Activated CD4-positive, alpha-beta T cell treated with anti-CD3 and anti-CD28 coated beads for 1 hour (primary cell): ENCODE results near the gene RPTOR.
"Not testable (repeated sequence)": the region's sequence is repeated elsewhere in the genome, so short reads cannot be mapped to it uniquely, and the experiment has no call there.

Source experiments
- DNase-seq: peaks from one replicate; pipeline ENCODE4 v3.0.0-alpha.2; 2020

Gene RPTOR

GRCh38 chr17:80789356-80789902 is 244.8 kb downstream of the RPTOR start:
- DNase-seq, result no peak

- no peak for DNase-seq
Observed at GRCh38 chr17:80790021-80790765, 245.6 kb downstream of the RPTOR start.

- DNase-seq, result no peak
Observed at GRCh38 chr17:80790981-80791742, 246.5 kb downstream of the RPTOR start.

- peak; percentile 36 for DNase-seq
Observed at GRCh38 chr17:80791758-80792284, 247.2 kb downstream of the RPTOR start.

- no peak for DNase-seq
Observed at GRCh38 chr17:80792373-80792781, 247.7 kb downstream of the RPTOR start.

- no peak for DNase-seq
Observed at GRCh38 chr17:80793421-80793820, 248.8 kb downstream of the RPTOR start.

- DNase-seq, result no peak
Observed at GRCh38 chr17:80793851-80794267, 249.2 kb downstream of the RPTOR start.

GRCh38 chr17:80794281-80795089 is 249.8 kb downstream of the RPTOR start:
- no peak for DNase-seq

- DNase-seq, result no peak
Observed at GRCh38 chr17:80795090-80795580, 250.5 kb downstream of the RPTOR start.

GRCh38 chr17:80795754-80796153 is 251.1 kb downstream of the RPTOR start:
- no peak for DNase-seq

GRCh38 chr17:80796430-80796861 is 251.8 kb downstream of the RPTOR start:
- DNase-seq, result no peak

GRCh38 chr17:80797222-80797621 is 252.6 kb downstream of the RPTOR start:
- not testable (repeated sequence) for DNase-seq

- DNase-seq, result no peak
Observed at GRCh38 chr17:80797741-80798594, 253.3 kb downstream of the RPTOR start.

GRCh38 chr17:80798595-80799537 is 254.2 kb downstream of the RPTOR start:
- DNase-seq, result no peak

GRCh38 chr17:80799538-80800480 is 255.2 kb downstream of the RPTOR start:
- DNase-seq, result no peak

GRCh38 chr17:80800481-80801391 is 256.1 kb downstream of the RPTOR start:
- DNase-seq, result no peak

GRCh38 chr17:80802626-80803450 is 258.2 kb downstream of the RPTOR start:
- DNase-seq, result no peak
